Caco-2 (cell line): ENCODE measurements around the gene NACA2. TPM values are rescaled to one million over a fixed set of nuclear protein-coding genes. Genes with fewer than 3 reads are reported as not detected.
"Not testable (repeated sequence)": the region's sequence is repeated elsewhere in the genome, so short reads cannot be mapped to it uniquely, and the experiment has no call there.

Source experiments
- BruUV-seq: library from RNA; stranded (reverse); fragments of 400-500 nt; replicated peaks from 2 replicates; lab custom pipeline; 2021; lab: Mats Ljungman, UMichigan
- CTCF ChIA-PET: fragments of 300-600 bp; sonication (Branson Sonifier 250); formaldehyde crosslinking; loops from one replicate; lab custom pipeline; 2022; ENCODE audit warnings: antibody characterized with exemption; lab: Charles Lee
- POLR2A ChIA-PET: fragments of 300-600 bp; sonication (Branson Sonifier 250); formaldehyde crosslinking; loops from one replicate; lab custom pipeline; 2022; ENCODE audit warnings: antibody characterized with exemption; lab: Charles Lee
- DNase-seq, 2 experiments: peaks; one replicate each; pipeline versions ENCODE4 v3.0.0 to v3.0.0-alpha.2; 2020 to 2022
- H3K27me3 ChIP-seq: replicated peaks from 2 replicates; pipeline ENCODE4 v1.6.0; 2011; ENCODE audit warnings: low read length; ENCODE audit not compliant: control insufficient read depth, insufficient read depth
- H3K36me3 ChIP-seq: 2 replicates; pipeline ENCODE4 v1.5.1; 2011; ENCODE audit warnings: low read length; ENCODE audit not compliant: control insufficient read depth, insufficient read depth
- H3K4me1 ChIP-seq: fragments of 250-450 bp; sonication (Bioruptor Pico); 2 replicates; pipeline ENCODE4 v1.5.1; 2020; ENCODE audit warnings: mild to moderate bottlenecking
- H3K4me3 ChIP-seq: 2 replicates; pipeline ENCODE4 v1.5.1; 2011; ENCODE audit warnings: low read depth, mild to moderate bottlenecking, control low read depth, low read length
- H3K9me3 ChIP-seq: fragments of 250-450 bp; sonication (Bioruptor Pico); 2 replicates; pipeline ENCODE4 v1.5.1; 2020; ENCODE audit warnings: mild to moderate bottlenecking, moderate library complexity
- H3K27ac Mint-ChIP-seq: one replicate; pipeline ENCODE4 v1.8.0; 2022; ENCODE audit warnings: mixed read lengths; ENCODE audit not compliant: unreplicated experiment
- H3K27me3 Mint-ChIP-seq: one replicate; pipeline ENCODE4 v1.8.0; 2022; ENCODE audit warnings: mixed read lengths; ENCODE audit not compliant: insufficient read depth, unreplicated experiment
- H3K36me3 Mint-ChIP-seq: one replicate; pipeline ENCODE4 v1.8.0; 2022; ENCODE audit warnings: mild to moderate bottlenecking, mixed read lengths; ENCODE audit not compliant: insufficient read depth, unreplicated experiment
- H3K4me1 Mint-ChIP-seq: one replicate; pipeline ENCODE4 v1.8.0; 2022; ENCODE audit warnings: low read depth, mixed read lengths; ENCODE audit not compliant: unreplicated experiment
- H3K4me3 Mint-ChIP-seq: one replicate; pipeline ENCODE4 v1.8.0; 2022; ENCODE audit warnings: mild to moderate bottlenecking, moderate library complexity, mixed read lengths; ENCODE audit not compliant: unreplicated experiment
- H3K9me3 Mint-ChIP-seq: one replicate; pipeline ENCODE4 v1.8.0; 2022; ENCODE audit warnings: mixed read lengths; ENCODE audit not compliant: unreplicated experiment
- intact Hi-C: fragments of 100-400 bp; cut with micrococcal nuclease; formaldehyde crosslinking; loops from one replicate; pipeline ENCODE4 v1.10.0; 2022; ENCODE audit not compliant: unreplicated experiment
- total RNA-seq: library from RNA; stranded (reverse); gene quantifications from 2 replicates; pipeline ENCODE4 v1.2.3, GENCODE V29; 2022
- TF ChIP-seq, protein P1 (sequence below), 2 experiments: fragments of 200-600 bp in 1 of 2; IDR thresholded peaks; 1 replicate in 1 of 2; 2 replicates in 1 of 2; pipeline versions ENCODE4 v1.5.1 to v1.8.0; 2011 to 2022; ENCODE audit warnings: antibody characterized with exemption in 1 of 2, control low read depth in 1 of 2, inconsistent platforms in 1 of 2, low read depth in 1 of 2, low read length in 1 of 2, mild to moderate bottlenecking in 1 of 2, moderate library complexity in 1 of 2; ENCODE audit not compliant: insufficient read depth in 1 of 2, severe bottlenecking in 1 of 2, unreplicated experiment in 1 of 2

Gene NACA2
- total RNA-seq, 1 experiment from 2014 or later = not detected

DNA sequence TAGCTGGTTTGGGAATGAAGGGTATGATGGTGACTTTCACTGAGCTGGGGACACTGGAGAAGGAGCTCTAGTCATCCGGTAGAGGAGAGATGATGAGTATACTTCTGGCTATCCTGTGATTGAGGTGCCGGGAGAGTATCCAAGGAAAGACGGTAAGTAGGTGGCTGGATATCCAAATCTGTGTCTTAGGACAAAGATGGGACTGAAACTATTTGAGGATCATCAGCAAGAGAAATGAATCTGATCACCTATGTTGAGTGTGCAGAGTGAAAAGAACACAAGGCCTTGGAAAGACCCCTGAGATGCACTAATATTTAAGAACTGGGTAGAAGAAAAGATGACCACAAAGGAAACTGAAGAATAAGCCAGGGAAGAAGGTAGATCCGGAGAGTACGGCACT is 1.0 kb downstream of the NACA2 start:
- H3K27me3 ChIP-seq = peaks cover 2% of the 10 kb centered on the region
- DNase-seq = no peak
- H3K9me3 Mint-ChIP-seq = no peaks in the 10 kb centered on the region
- no peak overlapping the region for H3K27ac Mint-ChIP-seq
- no peaks in the 10 kb centered on the region for H3K36me3 ChIP-seq
- intact Hi-C loops = no loop called here
- CTCF ChIA-PET = no interaction called here
- peaks cover 2% of the 10 kb centered on the region for H3K27me3 Mint-ChIP-seq
- H3K4me3 ChIP-seq = no peak overlapping the region
- no peak overlapping the region for H3K4me3 Mint-ChIP-seq
- no peaks in the 10 kb centered on the region for H3K4me1 Mint-ChIP-seq
- no peaks in the 10 kb centered on the region for H3K4me1 ChIP-seq
- TF ChIP-seq, protein P1, sequence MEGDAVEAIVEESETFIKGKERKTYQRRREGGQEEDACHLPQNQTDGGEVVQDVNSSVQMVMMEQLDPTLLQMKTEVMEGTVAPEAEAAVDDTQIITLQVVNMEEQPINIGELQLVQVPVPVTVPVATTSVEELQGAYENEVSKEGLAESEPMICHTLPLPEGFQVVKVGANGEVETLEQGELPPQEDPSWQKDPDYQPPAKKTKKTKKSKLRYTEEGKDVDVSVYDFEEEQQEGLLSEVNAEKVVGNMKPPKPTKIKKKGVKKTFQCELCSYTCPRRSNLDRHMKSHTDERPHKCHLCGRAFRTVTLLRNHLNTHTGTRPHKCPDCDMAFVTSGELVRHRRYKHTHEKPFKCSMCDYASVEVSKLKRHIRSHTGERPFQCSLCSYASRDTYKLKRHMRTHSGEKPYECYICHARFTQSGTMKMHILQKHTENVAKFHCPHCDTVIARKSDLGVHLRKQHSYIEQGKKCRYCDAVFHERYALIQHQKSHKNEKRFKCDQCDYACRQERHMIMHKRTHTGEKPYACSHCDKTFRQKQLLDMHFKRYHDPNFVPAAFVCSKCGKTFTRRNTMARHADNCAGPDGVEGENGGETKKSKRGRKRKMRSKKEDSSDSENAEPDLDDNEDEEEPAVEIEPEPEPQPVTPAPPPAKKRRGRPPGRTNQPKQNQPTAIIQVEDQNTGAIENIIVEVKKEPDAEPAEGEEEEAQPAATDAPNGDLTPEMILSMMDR (IDR thresholded peaks at IDR 0.05; ENCODE audit: insufficient read depth in 1 of 2, low read depth in 1 of 2, low read length in 1 of 2, severe bottlenecking in 1 of 2, unreplicated experiment in 1 of 2) = no peak
- H3K9me3 ChIP-seq = no peaks in the 10 kb centered on the region
- H3K36me3 Mint-ChIP-seq = no peaks in the 10 kb centered on the region
- no TSS peak for BruUV-seq
- POLR2A ChIA-PET = no interaction called here

DNA sequence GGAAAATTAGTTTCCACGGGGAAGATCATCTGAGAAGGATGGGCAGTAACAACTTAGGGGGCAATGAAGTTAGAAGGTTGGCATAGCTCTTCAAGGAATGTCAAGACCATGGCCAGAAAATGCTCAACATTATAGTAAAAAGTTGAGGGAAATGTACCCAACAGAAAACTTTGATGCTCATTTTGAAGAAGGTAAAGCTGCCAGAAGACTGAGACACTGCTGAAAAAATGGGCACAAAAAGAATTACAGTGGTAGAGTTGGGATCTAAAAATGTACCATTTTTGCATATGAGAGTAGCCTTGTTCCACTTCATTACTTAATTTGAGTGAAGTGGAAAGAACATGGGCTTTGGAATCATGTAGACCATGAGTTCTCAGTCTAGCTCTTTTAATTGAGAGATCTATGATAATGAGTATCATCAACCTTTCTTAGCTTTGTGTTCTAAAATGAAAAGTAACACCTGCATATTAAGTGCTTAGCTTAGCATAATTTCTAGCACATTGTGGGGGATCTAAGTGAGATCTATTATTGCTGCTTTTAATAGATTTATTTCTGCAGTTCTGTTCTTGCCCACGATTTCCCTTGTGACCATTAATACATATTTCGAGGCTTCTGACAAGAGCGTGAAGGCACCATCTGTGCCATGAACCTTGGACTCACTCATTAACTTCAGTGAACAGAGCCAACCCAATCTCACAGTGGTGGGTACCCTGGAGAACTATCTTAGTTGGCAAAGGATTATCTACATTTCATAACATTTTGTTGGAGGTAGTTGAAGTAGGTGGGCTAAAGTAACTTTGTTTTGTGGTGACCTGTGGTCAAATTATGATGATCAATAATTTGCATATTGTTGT is 3.0 kb downstream of the NACA2 start:
- Histone ChIP-seq H3K27me3 (no peaks in the 10 kb centered on the region; the same call in 1 of the 2 replicates), H3K36me3 (no peaks in the 10 kb centered on the region), H3K4me1 (no peaks in the 10 kb centered on the region), H3K9me3 (no peaks in the 10 kb centered on the region), H3K4me3 (no peak overlapping the region)
- no TSS peak for BruUV-seq
- Mint-ChIP-seq H3K27ac (no peak overlapping the region), H3K36me3 (no peaks in the 10 kb centered on the region), H3K4me3 (no peak overlapping the region), H3K4me1 (no peaks in the 10 kb centered on the region), H3K9me3 (no peaks in the 10 kb centered on the region), H3K27me3 (peaks cover 2% of the 10 kb centered on the region)
- ChIA-PET POLR2A (no interaction called here), CTCF (interaction anchor here (0.6 to 0.7 kb wide), 2 partner anchors 141 to 251 kb away, joined by 4 read pairs; no protein-coding TSS in a partner anchor)
- DNase-seq = no peak
- TF ChIP-seq, protein P1 (IDR thresholded peaks at IDR 0.05; ENCODE audit: insufficient read depth in 1 of 2, low read depth in 1 of 2, low read length in 1 of 2, severe bottlenecking in 1 of 2, unreplicated experiment in 1 of 2) = no peak
- intact Hi-C loops = no loop called here

GRCh38 chr17:61587242-61587641 is 3.8 kb downstream of the NACA2 start:
- CTCF ChIA-PET = interaction anchor here (0.6 to 0.7 kb wide), 3 partner anchors 140 to 252 kb away, joined by 4 to 7 read pairs (median 4); no protein-coding TSS in a partner anchor
- Mint-ChIP-seq H3K9me3 (no peaks in the 10 kb centered on the region), H3K4me3 (no peak overlapping the region), H3K27ac (no peak overlapping the region), H3K27me3 (peaks cover 2% of the 10 kb centered on the region), H3K36me3 (no peaks in the 10 kb centered on the region), H3K4me1 (no peaks in the 10 kb centered on the region)
- BruUV-seq = no TSS peak
- H3K4me3 ChIP-seq = no peak overlapping the region
- no peaks in the 10 kb centered on the region for H3K9me3 ChIP-seq
- TF ChIP-seq, protein P1 (IDR thresholded peaks at IDR 0.05; ENCODE audit: insufficient read depth in 1 of 2, low read depth in 1 of 2, low read length in 1 of 2, severe bottlenecking in 1 of 2, unreplicated experiment in 1 of 2) = no peak
- H3K36me3 ChIP-seq = no peaks in the 10 kb centered on the region
- H3K27me3 ChIP-seq = no peaks in the 10 kb centered on the region; the same call in 1 of the 2 replicates
- POLR2A ChIA-PET = no interaction called here
- no peak for DNase-seq
- intact Hi-C loops = no loop called here
- no peaks in the 10 kb centered on the region for H3K4me1 ChIP-seq

DNA sequence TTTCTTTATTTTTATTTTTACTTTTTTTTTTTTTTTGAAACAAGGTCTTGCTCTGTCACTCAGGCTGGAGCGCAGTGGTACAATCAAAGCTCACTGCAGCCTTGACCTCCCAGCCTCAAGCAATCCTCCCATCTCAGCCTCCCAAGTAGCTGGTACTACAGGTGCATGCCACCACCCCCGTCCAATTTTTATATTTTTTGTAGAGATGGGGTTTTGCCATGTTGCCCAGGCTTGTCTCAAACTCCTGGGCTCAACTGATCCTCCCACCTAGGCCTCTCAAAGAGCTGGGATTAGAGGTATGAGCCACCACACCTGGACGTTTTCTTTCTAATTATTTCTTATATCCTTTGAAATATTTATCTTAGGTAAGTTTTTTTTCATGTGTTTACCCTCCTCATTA is 4.4 kb downstream of the NACA2 start:
- DNase-seq, BruUV-seq, H3K27me3 Mint-ChIP-seq, H3K9me3 ChIP-seq, H3K27me3 ChIP-seq, H3K4me1 Mint-ChIP-seq, H3K27ac Mint-ChIP-seq, H3K36me3 Mint-ChIP-seq, POLR2A ChIA-PET, H3K4me3 ChIP-seq, H3K4me1 ChIP-seq, H3K36me3 ChIP-seq, H3K4me3 Mint-ChIP-seq, H3K9me3 Mint-ChIP-seq, intact Hi-C loops: not testable (repeated sequence)
- CTCF ChIA-PET = interaction anchor here (0.7 kb wide), 1 partner anchor 174 kb away, joined by 7 read pairs; no protein-coding TSS in a partner anchor
